Fibroblast of gingiva (primary cell): ENCODE data around the gene PLEKHA4.

Experiments
- DNase-seq: peaks from one replicate; pipeline ENCODE4 v3.0.0-alpha.2; 2011; ENCODE audit warnings: low read depth

The PLEKHA4 gene

GRCh38 chr19:48826606-48827020 is 41.8 kb downstream of the PLEKHA4 start:
- DNase-seq: no peak

DNA sequence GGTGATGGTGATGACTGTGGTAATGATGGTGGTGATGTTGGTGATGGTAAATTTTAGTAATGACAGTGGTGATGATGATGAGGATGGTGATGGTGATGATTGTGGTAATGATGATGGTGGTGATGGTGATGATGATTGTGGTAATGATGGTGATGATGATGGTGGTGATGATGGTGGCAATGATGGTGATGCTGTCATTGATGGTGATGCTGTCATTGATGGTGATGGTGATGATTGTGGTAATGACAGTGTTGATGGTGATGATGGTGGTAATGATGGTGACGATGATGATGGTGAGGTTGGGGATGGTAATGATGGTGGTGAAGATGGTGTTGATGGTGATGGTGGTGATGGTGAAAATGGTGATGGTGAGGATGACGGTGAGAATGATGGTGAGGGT is 45.9 kb downstream of the PLEKHA4 start:
- no peak for DNase-seq

DNA sequence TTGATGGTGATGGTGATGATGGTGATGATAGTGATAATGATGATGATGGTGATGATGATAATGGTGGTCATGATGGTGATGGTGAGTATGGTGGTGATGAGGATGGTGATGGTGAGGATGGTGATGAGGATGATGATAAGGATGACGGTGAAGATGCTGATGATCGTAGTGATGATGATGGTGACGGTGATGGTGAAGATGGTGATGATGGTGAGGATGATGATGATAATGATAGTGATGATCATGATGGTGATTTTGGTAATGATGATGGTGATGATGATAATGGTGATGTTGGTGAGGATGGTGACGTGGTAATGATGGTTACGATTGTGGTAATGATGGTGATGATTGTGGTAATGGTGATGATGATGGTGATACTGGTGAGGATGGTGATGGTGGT is 46.8 kb downstream of the PLEKHA4 start:
- no peak for DNase-seq

DNA sequence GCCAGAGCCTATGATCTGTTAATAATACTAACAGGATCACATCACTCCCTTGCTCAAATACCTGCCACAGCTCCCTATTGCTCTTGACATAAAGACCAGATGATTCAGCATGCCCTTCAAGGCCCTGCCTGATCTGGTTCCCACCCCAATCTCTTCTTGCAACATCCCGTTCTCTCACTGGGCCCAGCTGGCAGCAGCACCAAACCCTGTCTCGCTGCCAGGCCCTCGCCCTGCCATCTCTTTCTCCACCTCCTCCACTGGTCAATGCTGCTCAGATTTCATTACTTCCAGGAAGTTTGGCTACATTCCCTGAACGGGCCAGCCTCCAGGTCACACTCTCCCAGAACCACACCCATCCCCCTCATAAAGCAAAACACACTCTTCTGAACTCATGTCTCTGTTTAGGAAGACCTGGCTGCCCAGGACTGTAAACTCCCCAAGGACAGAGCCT is 49.0 kb downstream of the PLEKHA4 start:
- peak; percentile 99 for DNase-seq

DNA sequence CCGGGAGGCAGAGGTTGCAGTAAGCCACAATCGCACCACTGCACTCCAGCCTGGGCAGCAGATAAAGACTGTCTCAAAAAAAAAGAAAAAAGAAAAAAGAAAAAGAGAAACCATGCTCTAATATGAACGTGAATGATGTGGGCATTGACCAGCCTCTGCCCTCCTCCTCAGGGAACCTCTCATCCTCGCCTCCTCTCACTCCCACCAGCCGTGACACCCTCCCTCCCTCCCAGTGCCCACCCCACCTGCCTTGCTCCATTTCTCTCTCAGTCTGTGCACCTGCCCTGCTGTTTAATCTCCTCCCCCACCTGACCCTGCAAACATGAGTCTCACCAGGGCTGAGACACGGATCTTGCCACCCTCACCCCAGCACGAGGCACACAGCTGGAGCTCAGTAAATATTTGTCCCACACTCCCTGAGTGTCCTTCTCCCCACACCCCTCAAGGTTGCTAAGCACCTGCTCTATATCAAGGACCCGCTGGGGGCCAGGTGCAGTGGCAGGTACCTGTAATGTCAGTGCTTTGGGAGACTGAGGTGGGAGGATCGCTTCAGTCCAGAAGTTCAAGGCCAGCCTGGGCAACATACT is 50.1 kb downstream of the PLEKHA4 start:
- DNase-seq: no peak

DNA sequence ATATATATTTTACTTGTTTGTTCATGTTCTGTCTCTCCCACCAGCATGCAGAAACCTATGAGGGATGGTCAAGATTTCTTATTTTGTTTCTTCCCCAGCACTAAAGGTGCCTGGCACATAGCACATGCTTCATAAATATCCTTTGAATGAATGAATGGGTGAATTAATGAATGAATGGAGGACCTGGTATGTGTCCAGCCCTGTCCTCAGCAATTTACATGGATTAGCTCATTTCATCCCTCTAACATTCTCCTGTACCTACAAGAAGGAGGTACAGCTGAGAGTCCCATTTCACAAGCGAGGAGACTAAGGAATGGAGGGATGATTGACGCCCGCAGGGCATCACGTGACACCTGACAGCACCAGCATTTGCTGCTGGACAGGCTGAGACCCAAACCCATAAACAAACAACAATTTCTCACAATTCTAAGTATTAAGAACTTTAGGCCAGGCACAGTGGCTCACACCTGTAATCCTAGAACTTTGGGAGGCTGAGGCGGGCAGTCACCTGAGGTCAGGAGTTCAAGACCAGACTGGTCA is 50.8 kb downstream of the PLEKHA4 start:
- no peak for DNase-seq

DNA sequence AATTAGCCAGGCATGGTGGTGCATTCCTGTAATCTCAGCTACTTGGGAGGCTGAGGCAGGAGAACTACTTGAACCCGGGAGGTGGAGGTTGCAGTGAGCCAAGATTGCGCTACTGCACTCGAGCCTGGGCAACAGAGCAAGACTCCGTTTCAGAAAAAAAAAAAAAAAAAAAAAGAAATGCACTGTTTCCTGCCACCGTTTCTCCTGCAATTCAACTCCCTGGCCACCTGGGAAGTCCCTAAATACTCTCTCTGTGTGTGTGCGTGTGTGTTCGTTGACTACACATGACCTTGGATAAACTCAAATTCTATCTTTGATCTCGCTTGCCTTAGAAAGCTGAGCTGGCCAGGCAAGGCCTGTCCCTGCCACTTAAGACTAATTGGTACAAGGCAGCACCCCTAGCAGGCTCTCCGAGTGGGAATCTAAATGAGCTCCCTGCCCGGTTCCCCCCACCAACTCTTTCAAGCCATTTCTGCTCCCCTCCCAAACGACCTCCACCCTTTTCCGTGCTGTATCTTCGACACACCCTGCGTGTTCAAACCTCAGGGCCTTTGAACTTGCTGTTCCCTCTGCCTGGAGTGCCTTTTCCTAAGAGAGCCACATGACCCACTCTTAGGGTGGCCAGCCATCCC is 52.4 kb downstream of the PLEKHA4 start:
- DNase-seq: peak; percentile 21

GRCh38 chr19:48814895-48815294 is 53.5 kb downstream of the PLEKHA4 start:
- no peak for DNase-seq

- DNase-seq: no peak
Measured at GRCh38 chr19:48813123-48813913, 55.1 kb downstream of the PLEKHA4 start.

GRCh38 chr19:48812094-48812929 is 56.1 kb downstream of the PLEKHA4 start:
- peak; percentile 83 for DNase-seq

DNA sequence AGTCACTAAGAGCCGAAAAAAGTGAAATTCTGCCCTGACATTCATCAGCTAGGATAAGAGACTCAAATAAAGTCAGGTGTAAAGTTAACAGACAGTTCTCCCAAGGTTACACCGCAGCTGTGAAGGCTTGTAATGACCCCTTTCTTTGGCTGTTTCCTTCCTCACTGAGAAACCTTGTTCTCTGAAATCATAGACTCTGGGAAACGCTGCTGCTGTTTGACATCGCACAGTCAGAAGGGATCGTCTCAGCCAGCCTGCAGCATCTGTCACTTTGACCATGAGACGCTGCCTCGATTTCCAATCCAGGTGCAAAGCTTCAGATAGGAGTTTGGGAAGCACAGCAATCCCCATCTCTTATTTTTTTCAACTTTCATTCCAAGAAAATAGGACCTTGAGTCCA is 58.3 kb downstream of the PLEKHA4 start:
- no peak for DNase-seq

- DNase-seq: no peak
Measured at GRCh38 chr19:48807590-48808308, 60.7 kb downstream of the PLEKHA4 start.

DNA sequence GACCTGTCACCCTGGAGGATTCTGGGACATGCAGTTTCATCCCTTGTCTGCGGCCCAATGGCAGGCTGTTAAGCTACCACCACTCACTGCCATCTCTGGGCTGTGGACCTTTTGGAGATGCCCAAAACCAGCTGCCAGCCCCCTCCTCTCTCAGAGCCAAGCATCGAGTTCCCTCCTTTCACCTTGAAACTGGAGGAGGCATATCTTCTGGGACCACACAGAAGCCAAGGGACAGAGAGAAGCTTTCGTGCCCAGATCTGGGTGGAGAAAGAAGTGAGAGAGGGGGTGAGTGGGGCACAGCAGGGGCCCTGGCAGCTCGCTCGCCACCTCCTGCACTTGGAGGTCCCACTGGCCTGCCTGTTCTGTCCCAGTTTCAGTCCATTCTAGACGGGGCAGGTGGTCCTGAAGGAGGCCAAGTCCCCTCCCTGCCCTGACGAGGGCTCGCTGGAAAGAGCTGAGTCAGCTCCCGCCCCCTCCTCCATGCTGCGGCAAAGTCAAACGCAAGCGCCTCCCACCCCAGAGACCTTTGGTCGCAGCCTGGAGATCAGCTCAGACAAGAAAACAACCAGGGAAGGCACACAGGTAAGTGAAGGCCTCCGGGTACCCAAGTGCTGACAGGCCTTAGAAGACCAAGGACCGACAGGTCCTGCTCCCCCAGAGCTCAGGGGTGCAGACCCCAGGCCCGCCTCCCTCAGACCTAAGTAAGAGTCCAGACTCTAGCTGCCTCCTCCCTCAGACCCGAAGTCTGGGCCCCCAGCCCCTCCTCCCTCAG is 61.4 kb downstream of the PLEKHA4 start:
- DNase-seq: no peak

- peak; percentile 13 for DNase-seq
Measured at GRCh38 chr19:48806518-48806817, 61.9 kb downstream of the PLEKHA4 start.

DNA sequence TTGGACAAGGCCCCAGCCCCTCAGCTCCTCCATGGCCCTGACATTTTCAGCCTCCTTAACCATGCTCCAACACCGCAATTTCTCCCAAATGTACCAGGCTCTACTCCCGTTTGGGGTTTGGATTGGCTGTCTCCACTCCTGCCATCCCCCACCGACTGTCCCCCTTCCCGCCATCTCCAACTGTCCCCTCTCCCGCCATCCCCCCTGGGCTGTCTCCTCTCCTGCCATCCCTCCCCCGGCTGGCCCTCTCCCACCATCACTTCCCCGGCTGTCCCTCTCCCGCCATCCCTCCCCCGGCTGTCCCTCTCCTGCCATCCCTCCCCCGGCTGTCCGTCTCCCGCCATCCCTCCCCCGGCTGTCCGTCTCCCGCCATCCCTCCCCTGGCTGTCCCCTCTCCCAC is 63.0 kb downstream of the PLEKHA4 start:
- no peak for DNase-seq

GRCh38 chr19:48804496-48804895 is 63.9 kb downstream of the PLEKHA4 start:
- no peak for DNase-seq

DNA sequence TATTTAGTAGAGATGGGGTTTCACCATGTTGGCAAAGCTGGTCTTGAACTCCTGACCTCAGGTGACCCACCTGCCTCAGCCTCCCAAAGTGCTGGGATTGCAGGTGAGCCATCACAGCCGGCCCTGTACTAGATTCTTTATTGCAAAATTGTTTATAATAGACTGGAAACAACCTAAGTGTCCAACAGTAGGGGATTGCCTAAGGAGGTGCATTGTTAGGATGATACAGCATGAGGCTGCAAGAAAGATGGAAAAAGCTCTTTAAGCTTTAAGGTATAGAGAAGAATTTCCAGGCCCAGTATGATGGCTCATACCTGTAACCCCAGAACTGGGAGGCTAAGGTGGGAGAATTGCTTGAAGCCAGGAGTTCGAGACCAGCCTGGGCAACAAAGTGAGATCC is 65.8 kb downstream of the PLEKHA4 start:
- DNase-seq: no peak

- no peak for DNase-seq
Measured at GRCh38 chr19:48799358-48800300, 68.8 kb downstream of the PLEKHA4 start.

DNA sequence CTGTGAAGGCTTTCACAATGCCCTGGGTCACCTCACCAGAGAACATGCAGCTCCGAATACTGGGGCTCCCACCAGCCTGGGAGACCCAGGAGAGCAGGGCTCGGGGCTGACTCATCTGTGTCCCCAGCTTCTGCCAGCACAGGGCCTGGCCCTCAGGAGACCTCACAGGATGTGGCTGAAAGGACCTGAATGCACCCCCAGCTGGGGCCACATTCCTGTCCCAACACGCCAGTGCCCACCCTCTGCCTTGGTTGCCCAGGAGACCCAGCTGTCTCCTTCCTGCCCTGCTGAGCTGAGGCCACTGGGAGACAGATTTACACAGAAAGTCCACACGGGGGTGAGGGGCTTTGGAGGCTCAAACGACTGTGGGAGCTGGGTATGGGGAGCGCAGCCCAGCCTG is 69.5 kb downstream of the PLEKHA4 start:
- DNase-seq: peak; percentile 11

- no peak for DNase-seq
Measured at GRCh38 chr19:48797103-48797502, 71.3 kb downstream of the PLEKHA4 start.
